ENCODE data around the gene KIF11.
"Not testable (repeated sequence)": the region's sequence is repeated elsewhere in the genome, so short reads cannot be mapped to it uniquely, and the experiment has no call there.

Gene KIF11

GRCh38 chr10:92592761-92593618 lies at the start of gene KIF11:
KIF11 (plus strand) TSS chr10:92593130; CDS start chr10:92593376, 246 bp downstream.
- DNase-seq, result peak; percentile 98

GRCh38 chr10:92544296-92544695 lies 48.6 kb upstream of the KIF11 start:
- peak; percentile 79 for DNase-seq

GRCh38 chr10:92545556-92545955 lies 47.4 kb upstream of the KIF11 start:
- no peak for DNase-seq

GRCh38 chr10:92547676-92548075 lies 45.3 kb upstream of the KIF11 start:
- peak; percentile 55 for DNase-seq

GRCh38 chr10:92550924-92551323 lies 42.0 kb upstream of the KIF11 start:
- DNase-seq, result no peak

- DNase-seq, result no peak
Measured at GRCh38 chr10:92552310-92552709, 40.6 kb upstream of the KIF11 start.

- no peak for DNase-seq
Measured at GRCh38 chr10:92553959-92554358, 39.0 kb upstream of the KIF11 start.

- DNase-seq, result no peak
Measured at GRCh38 chr10:92559046-92559445, 33.9 kb upstream of the KIF11 start.

GRCh38 chr10:92562424-92562823 lies 30.5 kb upstream of the KIF11 start:
- no peak for DNase-seq

GRCh38 chr10:92567952-92568600 lies 24.9 kb upstream of the KIF11 start:
- DNase-seq, result no peak

GRCh38 chr10:92569071-92569470 lies 23.9 kb upstream of the KIF11 start:
- DNase-seq, result no peak

GRCh38 chr10:92569663-92570062 lies 23.3 kb upstream of the KIF11 start:
- not testable (repeated sequence) for DNase-seq

GRCh38 chr10:92571649-92572048 lies 21.3 kb upstream of the KIF11 start:
- DNase-seq, result no peak

- no peak for DNase-seq
Measured at GRCh38 chr10:92572362-92573090, 20.4 kb upstream of the KIF11 start.

- peak; percentile 68 for DNase-seq
Measured at GRCh38 chr10:92573091-92573797, 19.7 kb upstream of the KIF11 start.

GRCh38 chr10:92573798-92574547 lies 19.0 kb upstream of the KIF11 start, which contains the start of gene IDE:
IDE (minus strand) TSS chr10:92574093; CDS start chr10:92574019, 74 bp downstream.
- peak; percentile 95 for DNase-seq

GRCh38 chr10:92574548-92575261 lies 18.2 kb upstream of the KIF11 start:
- DNase-seq, result no peak

- no peak for DNase-seq
Measured at GRCh38 chr10:92575961-92576360, 17.0 kb upstream of the KIF11 start.

GRCh38 chr10:92582347-92582746 lies 10.6 kb upstream of the KIF11 start:
- not testable (repeated sequence) for DNase-seq

- peak; percentile 82 for DNase-seq
Measured at GRCh38 chr10:92590623-92591549, 2.0 kb upstream of the KIF11 start.

Data from islet precursor cell (in vitro differentiated cells).